Breast epithelium (tissue), 3 donors: ENCODE measurements around the gene QRFP.

Experiments used
- CTCF ChIP-seq, 3 donors: fragments of 450-650 bp; IDR thresholded peaks; one replicate each; pipeline ENCODE4 v1.5.1; 2016 to 2017; ENCODE audit warnings: antibody characterized with exemption in 3 of 3, mild to moderate bottlenecking in 3 of 3, moderate library complexity in 3 of 3
- POLR2A ChIP-seq: fragments of 450-650 bp; IDR thresholded peaks from one replicate; pipeline ENCODE4 v1.6.1; 2016; ENCODE audit warnings: antibody characterized with exemption, mild to moderate bottlenecking, moderate library complexity

GRCh38 chr9:130925050-130925678 lies 28.6 kb upstream of the QRFP start:
- TF ChIP-seq CTCF (IDR thresholded peaks at IDR 0.05): no peak
- TF ChIP-seq POLR2A: no peak
